HCT116 (cell line): ENCODE data around the gene SBF1. TPM values are rescaled to one million over a fixed set of nuclear protein-coding genes. Genes with fewer than 3 reads are reported as not detected.

Experiments used
- ATAC-seq: fragments of 200-7000 bp; cut with Tn5 transposase; 2 replicates; pipeline ENCODE4 v1.9.1; 2020; ENCODE audit warnings: mild to moderate bottlenecking, moderate library complexity
- BruUV-seq: library from RNA; stranded (reverse); fragments of 400-500 nt; replicated peaks from 2 replicates; lab custom pipeline; 2021; lab: Mats Ljungman, UMichigan
- CTCF ChIA-PET: fragments of 300-600 bp; sonication (Branson Sonifier 250); formaldehyde crosslinking; loops from one replicate; lab custom pipeline; 2021; ENCODE audit warnings: antibody characterized with exemption; lab: Charles Lee
- POLR2A ChIA-PET: fragments of 300-600, 350-600 bp; sonication (Branson Sonifier 250); formaldehyde crosslinking; loops from one replicate; lab custom pipeline; 2021; ENCODE audit warnings: antibody characterized with exemption; lab: Charles Lee
- RAD21 ChIA-PET, 2 experiments: fragments of 300-600 bp; sonication (Branson Sonifier 250); formaldehyde crosslinking; loops; one replicate each; lab custom pipeline; 2023; ENCODE audit warnings: low total read pairs in 2 of 2; ENCODE audit not compliant: uncharacterized antibody in 2 of 2, unreplicated experiment in 2 of 2, low non-redundant PET in 1 of 2; lab: Charles Lee
- DNase-seq: peaks from one replicate; pipeline ENCODE4 v3.0.0-alpha.2; 2010; ENCODE audit warnings: low read depth, low spot score
- H2AFZ ChIP-seq: fragments of 200-600 bp; shearing (Covaris generic), sonication (generic); 2 replicates; pipeline ENCODE4 v1.6.1; 2017; ENCODE audit warnings: low read depth, mixed run types, mixed read lengths, antibody characterized with exemption, low read length; ENCODE audit not compliant: poor library complexity, severe bottlenecking
- H3K27ac ChIP-seq: 2 replicates; pipeline ENCODE4 v1.5.1; 2012; ENCODE audit warnings: low read depth, low read length
- H3K27me3 ChIP-seq: fragments of 200-600 bp; sonication (generic); 2 replicates; pipeline ENCODE4 v1.6.1; 2016; ENCODE audit warnings: mixed run types, low read length, mixed read lengths; ENCODE audit not compliant: insufficient read depth
- H3K36me3 ChIP-seq, 2 experiments: fragments of 200-500 bp in 1 of 2; fragments of 200-600 bp in 1 of 2; sonication (Bioruptor generic) in 1 of 2; sonication (generic) in 1 of 2; 2 replicates each; pipeline versions ENCODE4 v1.5.1 to v1.6.1; 2014 to 2016; ENCODE audit warnings: low read length in 2 of 2, inconsistent platforms in 1 of 2, mixed read lengths in 1 of 2, mixed run types in 1 of 2; ENCODE audit not compliant: insufficient read depth in 2 of 2, control insufficient read depth in 1 of 2
- H3K4me1 ChIP-seq, 2 experiments: fragments of 200-600 bp in 1 of 2; sonication (generic) in 1 of 2; 2 replicates each; pipeline versions ENCODE4 v1.5.1 to v1.6.1; 2012 to 2017; ENCODE audit warnings: low read length in 2 of 2, inconsistent platforms in 1 of 2, mild to moderate bottlenecking in 1 of 2, mixed read lengths in 1 of 2, mixed run types in 1 of 2, moderate library complexity in 1 of 2; ENCODE audit not compliant: insufficient read depth in 2 of 2, control insufficient read depth in 1 of 2
- H3K4me2 ChIP-seq: fragments of 200-600 bp; sonication (generic); 2 replicates; pipeline ENCODE4 v1.6.1; 2017; ENCODE audit warnings: mixed run types, low read length, mixed read lengths
- H3K4me3 ChIP-seq, 2 experiments: fragments of 200-600 bp in 1 of 2; sonication (generic) in 1 of 2; replicated peaks in 1 of 2; 2 replicates each; pipeline ENCODE4 v1.5.1; 2011 to 2016; ENCODE audit warnings: low read length in 2 of 2, control low read depth in 1 of 2, low read depth in 1 of 2, mild to moderate bottlenecking in 1 of 2, mixed read lengths in 1 of 2, mixed run types in 1 of 2
- H3K79me2 ChIP-seq: fragments of 200-600 bp; sonication (generic); 2 replicates; pipeline ENCODE4 v1.6.1; 2017; ENCODE audit warnings: mild to moderate bottlenecking, mixed run types, low read length, moderate library complexity, mixed read lengths; ENCODE audit not compliant: insufficient read depth
- H3K9ac ChIP-seq: fragments of 200-600 bp; sonication (generic); 2 replicates; pipeline ENCODE4 v1.6.1; 2016; ENCODE audit warnings: low read length, mixed read lengths
- H3K9me2 ChIP-seq: fragments of 200-600 bp; sonication (generic), shearing (Covaris generic); 2 replicates; pipeline ENCODE4 v1.6.1; 2017; ENCODE audit warnings: mixed run types, mild to moderate bottlenecking, moderate library complexity; ENCODE audit not compliant: insufficient read depth
- H3K9me3 ChIP-seq, 2 experiments: fragments of 200-500 bp in 1 of 2; fragments of 200-600 bp in 1 of 2; sonication (Bioruptor generic) in 1 of 2; sonication (generic) in 1 of 2; 2 replicates each; pipeline ENCODE4 v1.6.1; 2014 to 2017; ENCODE audit warnings: low read length in 2 of 2, mixed read lengths in 2 of 2, inconsistent platforms in 1 of 2, low read depth in 1 of 2, mild to moderate bottlenecking in 1 of 2, mixed run types in 1 of 2, moderate library complexity in 1 of 2; ENCODE audit not compliant: control insufficient read depth in 1 of 2, insufficient read depth in 1 of 2
- H4K20me1 ChIP-seq: fragments of 200-600 bp; sonication (generic), shearing (Covaris generic); 2 replicates; pipeline ENCODE4 v1.6.1; 2017; ENCODE audit warnings: mixed run types, mild to moderate bottlenecking, moderate library complexity; ENCODE audit not compliant: insufficient read depth
- ATF3 ChIP-seq: IDR thresholded peaks from 2 replicates; pipeline ENCODE4 v1.6.1; 2012
- CBX3 ChIP-seq: IDR thresholded peaks from 2 replicates; pipeline ENCODE4 v1.6.1; 2012; ENCODE audit warnings: low read depth
- CEBPB ChIP-seq: IDR thresholded peaks from 2 replicates; pipeline ENCODE4 v1.6.1; 2012; ENCODE audit warnings: low read depth
- EGR1 ChIP-seq: IDR thresholded peaks from 2 replicates; pipeline ENCODE4 v1.6.1; 2012; ENCODE audit warnings: low read depth
- ELF1 ChIP-seq: IDR thresholded peaks from 2 replicates; pipeline ENCODE4 v1.6.1; 2012; ENCODE audit warnings: low read depth, borderline replicate concordance
- EZH2 ChIP-seq: fragments of 200-600 bp; sonication (generic); IDR thresholded peaks from 2 replicates; pipeline ENCODE4 v1.6.1; 2017; ENCODE audit warnings: antibody characterized with exemption, mixed run types
- FOSL1 ChIP-seq: IDR thresholded peaks from 2 replicates; pipeline ENCODE4 v1.6.1; 2012; ENCODE audit warnings: low read depth
- POLR2AphosphoS5 ChIP-seq: IDR thresholded peaks from 2 replicates; pipeline ENCODE4 v1.6.1; 2011; ENCODE audit warnings: mild to moderate bottlenecking, low read depth, low read length, moderate library complexity
- SIN3A ChIP-seq: IDR thresholded peaks from 2 replicates; pipeline ENCODE4 v1.6.1; 2012; ENCODE audit warnings: low read depth
- SP1 ChIP-seq: IDR thresholded peaks from 2 replicates; pipeline ENCODE4 v1.6.1; 2012; ENCODE audit warnings: low read depth
- ZNF274 ChIP-seq: fragments of 200-500 bp; sonication (Bioruptor generic); IDR thresholded peaks from 2 replicates; pipeline ENCODE4 v1.6.1; 2014; ENCODE audit warnings: mild to moderate bottlenecking, low read depth, low read length, inconsistent platforms
- intact Hi-C: fragments of 100-400 bp; cut with micrococcal nuclease; formaldehyde crosslinking; loops from 2 replicates; pipeline ENCODE4 v1.10.0; 2022
- total RNA-seq: library from RNA; stranded (reverse); gene quantifications from one replicate; pipeline ENCODE4 v1.2.1, GENCODE V29; 2021; ENCODE audit not compliant: unreplicated experiment
- TF ChIP-seq, protein P1 (sequence below): IDR thresholded peaks from 2 replicates; pipeline ENCODE4 v1.6.1; 2012

Gene SBF1
- total RNA-seq, 1 experiment from 2014 or later: 91.1 TPM

DNA sequence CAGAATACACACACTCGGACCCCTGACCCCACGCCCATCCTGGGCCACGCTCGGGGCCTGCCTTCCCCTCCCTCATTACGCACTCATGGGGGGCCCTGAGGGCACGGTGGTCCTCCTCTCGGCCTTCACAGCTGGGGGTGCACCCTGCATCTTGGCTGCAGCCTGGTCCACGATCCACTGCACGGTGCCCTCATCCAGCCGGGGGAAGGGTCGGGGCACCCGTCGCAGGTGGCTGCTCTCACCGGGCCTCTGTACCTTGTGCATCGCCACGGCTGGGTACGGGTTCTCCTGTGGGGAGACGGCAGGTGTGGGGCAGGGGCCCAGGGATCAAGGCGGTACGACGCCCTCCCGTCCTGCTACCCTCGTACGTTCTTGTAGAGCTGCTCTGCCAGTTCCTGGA, 10.4 kb downstream of the SBF1 start:
- Histone ChIP-seq H3K9ac (no peak overlapping the region), H3K4me1 (peaks cover 0 to 4% of the 10 kb centered on the region in 2 experiments; a peak in 2 of 4 replicates), H3K9me2 (no peaks in the 10 kb centered on the region), H3K4me3 (no peak overlapping the region), H3K27me3 (no peaks in the 10 kb centered on the region), H3K9me3 (no peaks in the 10 kb centered on the region), H2AFZ (no peak overlapping the region), H3K79me2 (peaks cover 10% of the 10 kb centered on the region), H3K4me2 (no peak overlapping the region), H3K36me3 (peaks cover 15 to 29% of the 10 kb centered on the region in 2 experiments; a peak in 3 of 4 replicates), H3K27ac (no peak overlapping the region), H4K20me1 (no peaks in the 10 kb centered on the region)
- ChIA-PET CTCF (no interaction called here), RAD21 (no interaction called here), POLR2A (no interaction called here)
- intact Hi-C loops: no loop called here
- no TSS peak for BruUV-seq
- TF ChIP-seq CEBPB (no peak), ATF3 (no peak), POLR2AphosphoS5 (no peak), CBX3 (no peak), ZNF274 (no peak), SP1 (no peak), ELF1 (no peak), EGR1 (no peak), SIN3A (no peak), EZH2 (no peak), FOSL1 (no peak)
- TF ChIP-seq, protein P1, sequence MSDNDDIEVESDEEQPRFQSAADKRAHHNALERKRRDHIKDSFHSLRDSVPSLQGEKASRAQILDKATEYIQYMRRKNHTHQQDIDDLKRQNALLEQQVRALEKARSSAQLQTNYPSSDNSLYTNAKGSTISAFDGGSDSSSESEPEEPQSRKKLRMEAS: no peak
- ATAC-seq (no peak), DNase-seq (no peak)
